Ishikawa (cell line): ENCODE measurements around the gene BTBD9.

ENCODE experiments used
- CEBPB ChIP-seq: IDR thresholded peaks from 2 replicates; pipeline ENCODE4 v1.6.1; 2012
- CREB1 ChIP-seq: IDR thresholded peaks from 2 replicates; pipeline ENCODE4 v1.6.1; 2012; ENCODE audit warnings: low read depth
- EGR1 ChIP-seq: IDR thresholded peaks from 2 replicates; pipeline ENCODE4 v1.6.1; 2012
- EP300 ChIP-seq: IDR thresholded peaks from 2 replicates; pipeline ENCODE4 v1.6.1; 2012; ENCODE audit warnings: borderline replicate concordance
- FOXM1 ChIP-seq: IDR thresholded peaks from 2 replicates; pipeline ENCODE4 v1.6.1; 2012; ENCODE audit warnings: low read depth, borderline replicate concordance
- MAX ChIP-seq: IDR thresholded peaks from 2 replicates; pipeline ENCODE4 v1.6.1; 2012
- NFIC ChIP-seq: IDR thresholded peaks from 2 replicates; pipeline ENCODE4 v1.6.1; 2012
- RAD21 ChIP-seq: IDR thresholded peaks from 2 replicates; pipeline ENCODE4 v1.6.1; 2012; ENCODE audit warnings: low read depth
- REST ChIP-seq: IDR thresholded peaks from 2 replicates; pipeline ENCODE4 v1.6.1; 2012; ENCODE audit warnings: low read depth, mild to moderate bottlenecking
- TAF1 ChIP-seq: IDR thresholded peaks from 2 replicates; pipeline ENCODE4 v1.6.1; 2012; ENCODE audit warnings: low read depth, mild to moderate bottlenecking
- TCF12 ChIP-seq: IDR thresholded peaks from 2 replicates; pipeline ENCODE4 v1.6.1; 2012; ENCODE audit warnings: low read depth
- TEAD4 ChIP-seq: IDR thresholded peaks from 2 replicates; pipeline ENCODE4 v1.6.1; 2012
- USF1 ChIP-seq: IDR thresholded peaks from 2 replicates; pipeline ENCODE4 v1.6.1; 2012
- YY1 ChIP-seq: IDR thresholded peaks from 2 replicates; pipeline ENCODE4 v1.6.1; 2012; ENCODE audit warnings: low read depth
- ZBTB7A ChIP-seq: IDR thresholded peaks from 2 replicates; pipeline ENCODE4 v1.6.1; 2012; ENCODE audit warnings: low read depth

BTBD9 gene

GRCh38 chr6:38400101-38400500 lies 239.6 kb downstream of the BTBD9 start:
- no peak for TF ChIP-seq ZBTB7A
- TF ChIP-seq EGR1 = no peak
- no peak for TF ChIP-seq REST
- TF ChIP-seq NFIC = no peak
- no peak for TF ChIP-seq FOXM1
- no peak for TF ChIP-seq RAD21
- no peak for TF ChIP-seq TCF12
- no peak for TF ChIP-seq CREB1
- TF ChIP-seq USF1 = no peak
- TF ChIP-seq TAF1 = no peak
- TF ChIP-seq MAX = no peak
- TF ChIP-seq YY1 = no peak

GRCh38 chr6:38396209-38396608 lies 243.5 kb downstream of the BTBD9 start:
- TF ChIP-seq YY1 = no peak
- no peak for TF ChIP-seq CREB1
- no peak for TF ChIP-seq USF1
- no peak for TF ChIP-seq CEBPB

- TF ChIP-seq TEAD4 = no peak
- no peak for TF ChIP-seq MAX
- TF ChIP-seq EP300 = no peak
- no peak for TF ChIP-seq EGR1
- no peak for TF ChIP-seq ZBTB7A
- TF ChIP-seq REST = no peak
- TF ChIP-seq NFIC = no peak
- TF ChIP-seq CREB1 = no peak
- no peak for TF ChIP-seq YY1
- TF ChIP-seq TCF12 = no peak
- no peak for TF ChIP-seq USF1
- no peak for TF ChIP-seq FOXM1
- no peak for TF ChIP-seq CEBPB
- TF ChIP-seq TAF1 = no peak
- no peak for TF ChIP-seq RAD21
Measured at GRCh38 chr6:38393986-38394385, 245.7 kb downstream of the BTBD9 start.

DNA sequence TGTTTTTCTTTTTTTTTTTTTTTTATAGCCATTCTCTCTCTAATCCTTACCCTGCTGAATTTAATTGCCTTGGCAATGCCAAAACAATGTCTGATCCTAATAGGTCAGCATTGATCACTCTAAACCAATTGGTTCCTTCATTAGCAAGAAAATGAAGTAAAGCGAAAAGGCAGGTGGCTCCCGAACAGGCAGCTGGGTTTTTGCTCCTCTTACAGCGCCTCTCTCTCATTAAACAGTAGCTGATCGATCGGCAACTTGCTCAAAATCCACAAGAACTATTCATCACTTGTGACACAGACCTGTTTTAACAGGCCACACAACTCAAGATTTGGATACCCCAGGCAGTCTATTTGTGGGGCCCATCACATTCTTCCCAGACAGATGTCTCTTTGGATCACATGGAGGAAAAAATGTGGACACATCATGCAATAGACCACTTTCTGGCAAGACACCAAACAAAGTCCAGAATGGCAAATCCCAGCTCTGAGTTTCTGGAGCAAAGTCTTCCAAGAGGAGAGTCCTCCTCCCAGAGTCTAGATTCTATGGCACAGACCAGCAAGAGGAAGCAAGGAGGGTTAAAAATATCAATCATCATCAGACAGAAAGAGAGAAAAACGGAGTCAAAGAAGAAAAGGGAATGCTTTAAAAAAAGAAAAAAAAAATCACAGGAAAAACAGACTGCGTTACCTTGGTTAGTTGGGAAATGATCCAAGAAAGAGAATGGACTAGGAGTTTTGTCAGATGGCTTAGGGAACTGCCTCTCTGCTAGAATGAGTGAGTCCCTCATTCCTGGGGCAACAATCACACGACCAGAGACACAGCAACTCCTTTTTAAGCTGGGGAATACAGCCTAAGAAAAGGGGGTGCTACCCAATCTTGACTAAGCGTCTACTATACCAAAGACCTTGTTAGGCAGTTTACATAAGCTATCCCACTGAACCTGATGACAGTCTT lies 247.8 kb downstream of the BTBD9 start:
- TF ChIP-seq CEBPB (no peak), ZBTB7A (no peak), EP300 (no peak), REST (no peak), TCF12 (no peak), TEAD4 (no peak), FOXM1 (no peak), TAF1 (no peak), NFIC (no peak), CREB1 (no peak), MAX (no peak)
